ENCODE data around the gene UQCRHL. TPM values are rescaled to one million over a fixed set of nuclear protein-coding genes. Genes with fewer than 3 reads are reported as not detected.

The UQCRHL gene
- polyA plus RNA-seq, 1 donor from 2014 or later: 1.3 TPM

DNA sequence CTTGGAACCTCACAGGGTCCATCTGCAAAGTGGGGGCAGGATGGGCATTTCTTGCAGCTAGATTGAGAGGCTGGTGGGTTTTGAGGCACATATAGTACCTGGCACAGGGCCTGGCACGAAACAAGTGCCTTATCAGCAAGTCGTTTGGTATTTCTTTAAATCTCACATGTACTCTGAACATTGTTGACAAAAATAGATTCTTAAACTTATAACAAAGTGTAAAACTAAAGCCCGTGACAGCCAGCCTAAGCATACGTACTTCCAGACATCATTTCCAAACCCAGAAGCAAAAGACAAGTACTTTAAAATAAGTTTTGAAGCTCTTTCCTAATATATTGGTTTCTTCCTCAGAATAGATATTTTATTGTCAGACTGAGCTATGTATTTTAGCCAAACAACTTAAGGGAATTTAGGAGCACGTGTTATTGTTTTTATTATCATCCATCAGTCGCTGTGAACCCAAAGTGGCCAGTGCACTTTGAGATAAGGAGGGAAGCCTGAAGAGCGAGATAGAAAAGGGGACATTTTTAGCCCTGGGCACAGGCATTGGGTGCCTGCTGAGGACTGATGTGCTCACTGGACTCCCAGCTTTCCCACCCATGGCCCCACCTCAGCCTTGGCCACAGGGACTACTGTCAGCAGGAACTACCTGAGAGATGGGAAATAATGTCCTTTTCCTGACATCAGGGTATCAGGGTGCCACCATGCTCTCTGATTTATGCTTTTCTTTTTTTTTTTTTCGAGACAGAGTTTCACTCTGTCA, 45.9 kb downstream of the UQCRHL start:
- Mint-ChIP-seq H3K27ac (no peak overlapping the region), H3K27me3 (peaks cover 47% of the 10 kb centered on the region), H3K4me1 (peaks cover 2 to 6% (median 5%) of the 10 kb centered on the region in 3 donors), H3K4me3 (no peak overlapping the region), H3K9me3 (no peaks in the 10 kb centered on the region), H3K36me3 (no peaks in the 10 kb centered on the region)

GRCh38 chr1:15760520-15761211, 46.8 kb downstream of the UQCRHL start:
- Mint-ChIP-seq H3K36me3 (no peaks in the 10 kb centered on the region), H3K4me3 (peak overlapping the region in 1 of 4 donors; percentile 12), H3K27me3 (peaks cover 50% of the 10 kb centered on the region), H3K27ac (no peak overlapping the region), H3K9me3 (no peaks in the 10 kb centered on the region), H3K4me1 (peaks cover 3 to 8% (median 5%) of the 10 kb centered on the region in 3 donors)

DNA sequence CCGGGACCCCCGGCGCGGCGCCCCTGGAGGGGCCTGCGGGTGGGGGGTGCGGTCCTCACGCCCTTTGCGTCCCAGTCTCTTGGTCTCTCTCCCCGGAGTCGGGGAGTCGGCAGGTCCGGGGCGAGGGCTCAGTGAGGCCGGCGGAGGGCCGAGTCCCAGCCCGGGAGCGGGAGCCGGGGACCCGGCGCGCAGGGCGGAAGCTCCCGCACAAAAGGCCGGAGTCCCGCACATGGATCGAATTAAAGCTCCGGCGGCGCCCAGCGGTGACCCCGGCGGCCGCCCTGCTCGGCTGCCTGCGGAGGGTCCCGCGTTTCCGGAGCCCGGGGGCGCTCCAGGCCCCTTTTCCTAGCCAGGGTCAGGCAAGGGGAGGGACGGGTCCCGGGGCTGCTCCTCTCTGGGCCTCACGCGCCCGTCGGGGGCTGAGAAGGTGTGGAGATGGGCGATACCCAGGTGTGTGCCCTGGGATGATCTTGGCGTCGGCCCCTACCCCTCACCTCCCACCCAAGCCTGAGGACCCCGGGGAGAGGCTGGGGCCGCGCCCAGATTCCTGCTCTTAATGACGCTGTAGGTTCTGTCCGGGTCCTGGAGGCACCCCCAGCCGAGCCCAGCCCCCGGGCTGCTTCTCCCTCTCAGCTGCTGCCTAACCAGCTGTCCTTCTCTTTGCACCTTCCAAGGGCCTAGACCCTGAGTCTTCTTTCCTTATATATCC, 48.3 kb downstream of the UQCRHL start:
- no peak overlapping the region for H3K27ac Mint-ChIP-seq

GRCh38 chr1:15758343-15758931, 49.0 kb downstream of the UQCRHL start, which contains the start of gene FBLIM1:
FBLIM1 (plus strand) TSS chr1:15758795; CDS start chr1:15764984, 6,189 bp downstream.
- H3K4me1 Mint-ChIP-seq: peaks cover 3 to 8% (median 5%) of the 10 kb centered on the region in 3 donors

More for the DNA sequence above, 48.3 kb downstream of the UQCRHL start:
- H3K27me3 Mint-ChIP-seq: peaks cover 45% of the 10 kb centered on the region
- peaks cover 5% of the 10 kb centered on the region for H3K36me3 Mint-ChIP-seq
- H3K4me3 Mint-ChIP-seq: peak overlapping the region in 3 of 4 donors; percentile 23 to 73 (median 66)
- H3K4me1 Mint-ChIP-seq: peaks cover 3 to 8% (median 5%) of the 10 kb centered on the region in 3 donors
- peaks cover 0 to 3% (median 0%) of the 10 kb centered on the region in 3 donors for H3K9me3 Mint-ChIP-seq

DNA sequence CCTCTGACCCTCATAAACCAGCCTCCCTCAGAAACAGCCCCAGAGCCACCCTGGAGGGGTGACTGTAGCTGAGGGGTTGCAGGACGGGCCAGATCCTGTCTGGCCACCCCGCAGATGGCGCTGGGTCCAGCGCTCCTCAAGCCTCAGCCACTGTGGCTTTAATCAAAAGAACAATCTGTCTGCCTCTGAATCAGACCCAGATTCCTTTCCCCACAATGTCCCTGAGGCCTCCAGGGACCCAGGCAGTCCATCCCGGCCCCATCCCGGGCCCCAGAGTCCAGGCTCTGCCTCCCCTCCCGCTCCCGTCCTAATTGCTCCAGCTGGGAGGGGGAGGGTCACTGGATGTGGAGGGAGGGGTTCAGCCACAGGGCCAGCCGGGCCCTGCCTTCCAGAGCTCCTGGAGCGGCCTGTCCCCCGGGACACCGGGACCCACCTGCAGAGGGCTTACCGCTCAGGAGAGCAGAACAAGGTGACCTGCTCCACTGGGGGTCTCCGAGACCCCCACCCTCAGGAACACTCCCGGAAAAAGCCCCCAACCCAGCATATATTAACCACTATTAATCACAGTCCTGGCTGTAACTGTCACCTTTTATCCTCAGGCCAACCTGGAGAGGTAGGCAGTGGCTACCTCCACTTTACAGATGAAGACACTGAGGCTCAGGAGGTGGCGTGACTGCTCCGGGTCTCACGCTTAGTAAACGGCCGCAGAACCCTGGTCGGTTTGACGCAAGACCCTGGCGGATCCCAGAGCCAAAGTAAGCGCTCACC, 49.7 kb downstream of the UQCRHL start:
- Mint-ChIP-seq H3K36me3 (peaks cover 5% of the 10 kb centered on the region), H3K4me3 (peak overlapping the region in 3 of 4 donors; percentile 24 to 91 (median 83)), H3K27me3 (peaks cover 42% of the 10 kb centered on the region), H3K9me3 (peaks cover 0 to 3% (median 0%) of the 10 kb centered on the region in 3 donors), H3K27ac (no peak overlapping the region), H3K4me1 (peaks cover 3 to 8% (median 5%) of the 10 kb centered on the region in 3 donors)

More at GRCh38 chr1:15758343-15758931, 49.0 kb downstream of the UQCRHL start, which contains the start of gene FBLIM1:
- Mint-ChIP-seq H3K27me3 (peaks cover 42% of the 10 kb centered on the region), H3K4me3 (peak within 1 kb of the TSS in 3 of 4 donors; percentile 24 to 91 (median 83)), H3K9me3 (peaks cover 0 to 3% (median 0%) of the 10 kb centered on the region in 3 donors), H3K27ac (no peak within 1 kb of the TSS), H3K36me3 (peaks cover 5% of the 10 kb centered on the region)

Other genes with a start within 250 kb of the UQCRHL start
- 11.8 TPM for gene AGMAT, start 222.6 kb downstream of the UQCRHL start, polyA plus RNA-seq
- gene DDI2, start 190.2 kb downstream of the UQCRHL start, polyA plus RNA-seq: 6.5 TPM
- gene PLEKHM2, start 123.3 kb downstream of the UQCRHL start, polyA plus RNA-seq: 8.2 TPM
- gene SLC25A34, start 71.4 kb downstream of the UQCRHL start, polyA plus RNA-seq: not detected
- not detected for gene TMEM82, start 65.2 kb downstream of the UQCRHL start, polyA plus RNA-seq
- gene FBLIM1, start 48.9 kb downstream of the UQCRHL start, polyA plus RNA-seq: not detected
- 43.2 TPM for gene SPEN, start 40.1 kb upstream of the UQCRHL start, polyA plus RNA-seq
- 30.5 TPM for gene ZBTB17, start 168.5 kb upstream of the UQCRHL start, polyA plus RNA-seq
- not detected for gene SRARP, start 196.6 kb upstream of the UQCRHL start, polyA plus RNA-seq
- gene HSPB7, start 210.4 kb upstream of the UQCRHL start, polyA plus RNA-seq: not detected
- gene CLCNKA, start 214.4 kb upstream of the UQCRHL start, polyA plus RNA-seq: not detected
- gene CLCNKB, start 236.1 kb upstream of the UQCRHL start, polyA plus RNA-seq: not detected

Data from IgD-negative memory B cell (primary cell).